Activated T-helper 1 cell treated with anti-CD3 and anti-CD28 coated beads, Interleukin-12 subunit alpha, Interleukin-12 subunit beta, Interleukin-2, Interleukin-4 antibody, amounts not matched to agents 30 ng/mL and 10 ng/mL and 1 ng/mL, durations not matched to agents 14 hours and 24 hours and 36 hours (primary cell): ENCODE measurements around the gene AP1B1. TPM values are rescaled to one million over a fixed set of nuclear protein-coding genes. Genes with fewer than 3 reads are reported as not detected.
"Not testable (repeated sequence)": the region's sequence is repeated elsewhere in the genome, so short reads cannot be mapped to it uniquely, and the experiment has no call there.

Source experiments
- DNase-seq: peaks from one replicate; pipeline ENCODE4 v3.0.0; 2021; ENCODE audit warnings: low spot score
- H3K27ac Mint-ChIP-seq: one replicate; pipeline ENCODE4 v1.8.0; 2021; ENCODE audit warnings: mild to moderate bottlenecking, mixed read lengths
- H3K27me3 Mint-ChIP-seq: one replicate; pipeline ENCODE4 v1.8.0; 2022; ENCODE audit warnings: mild to moderate bottlenecking, moderate library complexity, mixed read lengths; ENCODE audit not compliant: insufficient read depth
- H3K36me3 Mint-ChIP-seq: one replicate; pipeline ENCODE4 v1.8.0; 2021; ENCODE audit warnings: low read depth, mixed read lengths
- H3K4me1 Mint-ChIP-seq: one replicate; pipeline ENCODE4 v1.8.0; 2021; ENCODE audit warnings: low read depth, mixed read lengths
- H3K4me3 Mint-ChIP-seq: one replicate; pipeline ENCODE4 v1.8.0; 2021; ENCODE audit warnings: mild to moderate bottlenecking, moderate library complexity, mixed read lengths
- H3K9me3 Mint-ChIP-seq: one replicate; pipeline ENCODE4 v1.8.0; 2021; ENCODE audit warnings: mixed read lengths
- intact Hi-C: fragments of 100-400 bp; cut with micrococcal nuclease; formaldehyde crosslinking; loops from one replicate; pipeline ENCODE4 v1.15.1; 2024
- total RNA-seq: library from RNA; stranded (reverse); gene quantifications from 2 replicates; pipeline ENCODE4 v1.2.3, GENCODE V29; 2022

Gene AP1B1
- total RNA-seq, 1 donor from 2014 or later = 84.0 TPM

DNA sequence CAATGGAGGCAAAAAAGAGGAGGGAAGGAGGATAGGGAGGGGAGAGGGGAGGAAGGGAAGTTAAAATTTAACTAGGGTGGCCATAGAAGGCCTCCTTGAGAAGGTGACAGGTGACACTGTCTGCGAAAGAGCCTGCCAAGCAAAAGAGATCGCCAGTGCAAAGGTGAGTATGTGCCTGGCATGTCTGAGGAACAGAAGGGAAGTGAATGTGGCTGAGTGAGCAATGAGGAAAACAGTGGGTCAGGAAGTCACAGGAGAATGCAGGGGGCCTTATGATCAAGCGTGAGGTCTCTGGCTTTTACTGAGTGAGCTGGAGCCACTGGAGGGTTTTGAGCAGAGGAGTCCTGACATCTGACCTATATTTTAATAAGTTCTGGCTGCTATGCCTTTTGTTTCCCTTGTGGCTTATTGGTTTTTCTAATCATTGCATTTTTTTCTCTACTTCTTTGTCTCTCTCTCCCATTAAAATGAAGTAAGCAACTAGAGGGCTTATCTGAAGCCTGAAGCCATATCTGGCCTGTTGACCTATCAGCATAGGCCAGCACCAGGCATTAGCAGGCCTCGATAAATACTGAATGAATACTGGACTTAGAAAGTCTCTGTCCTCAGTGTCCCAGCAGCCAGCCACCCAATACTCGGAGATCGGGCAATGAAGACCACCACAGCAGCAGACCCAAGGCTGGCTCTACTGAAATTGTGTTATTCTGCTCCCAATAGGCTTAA lies 5.6 kb downstream of the AP1B1 start:
- DNase-seq = no peak
- H3K27ac Mint-ChIP-seq = peak overlapping the region; percentile 41
- no peaks in the 10 kb centered on the region for H3K27me3 Mint-ChIP-seq
- H3K9me3 Mint-ChIP-seq = no peaks in the 10 kb centered on the region
- H3K4me3 Mint-ChIP-seq = no peak overlapping the region
- intact Hi-C loops = no loop called here
- H3K4me1 Mint-ChIP-seq = peaks cover 57% of the 10 kb centered on the region
- H3K36me3 Mint-ChIP-seq = peaks cover 27% of the 10 kb centered on the region

DNA sequence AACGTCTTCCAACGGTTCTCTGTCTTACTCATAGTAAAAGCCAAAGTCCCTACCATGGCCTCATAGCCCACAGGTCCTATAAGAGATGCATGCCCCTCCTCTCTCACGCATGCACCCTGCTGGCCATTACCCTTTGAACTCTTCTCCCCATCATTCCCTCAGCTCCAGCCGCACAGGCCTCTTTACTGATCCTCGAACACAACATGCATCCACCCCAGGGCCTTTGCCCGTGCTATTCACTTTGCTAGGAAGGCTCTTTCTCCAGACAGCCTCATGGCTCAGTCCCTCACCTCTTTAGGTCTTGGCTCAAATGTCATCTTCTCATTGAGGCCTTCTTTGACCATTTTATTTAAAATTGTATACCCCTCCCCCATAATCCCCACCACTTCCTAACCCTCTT lies 7.5 kb downstream of the AP1B1 start:
- no peak overlapping the region for H3K4me3 Mint-ChIP-seq
- H3K4me1 Mint-ChIP-seq = peaks cover 49% of the 10 kb centered on the region
- no peak for DNase-seq
- H3K27ac Mint-ChIP-seq = no peak overlapping the region
- no peaks in the 10 kb centered on the region for H3K9me3 Mint-ChIP-seq
- intact Hi-C loops = no loop called here
- H3K27me3 Mint-ChIP-seq = no peaks in the 10 kb centered on the region
- H3K36me3 Mint-ChIP-seq = peaks cover 30% of the 10 kb centered on the region

DNA sequence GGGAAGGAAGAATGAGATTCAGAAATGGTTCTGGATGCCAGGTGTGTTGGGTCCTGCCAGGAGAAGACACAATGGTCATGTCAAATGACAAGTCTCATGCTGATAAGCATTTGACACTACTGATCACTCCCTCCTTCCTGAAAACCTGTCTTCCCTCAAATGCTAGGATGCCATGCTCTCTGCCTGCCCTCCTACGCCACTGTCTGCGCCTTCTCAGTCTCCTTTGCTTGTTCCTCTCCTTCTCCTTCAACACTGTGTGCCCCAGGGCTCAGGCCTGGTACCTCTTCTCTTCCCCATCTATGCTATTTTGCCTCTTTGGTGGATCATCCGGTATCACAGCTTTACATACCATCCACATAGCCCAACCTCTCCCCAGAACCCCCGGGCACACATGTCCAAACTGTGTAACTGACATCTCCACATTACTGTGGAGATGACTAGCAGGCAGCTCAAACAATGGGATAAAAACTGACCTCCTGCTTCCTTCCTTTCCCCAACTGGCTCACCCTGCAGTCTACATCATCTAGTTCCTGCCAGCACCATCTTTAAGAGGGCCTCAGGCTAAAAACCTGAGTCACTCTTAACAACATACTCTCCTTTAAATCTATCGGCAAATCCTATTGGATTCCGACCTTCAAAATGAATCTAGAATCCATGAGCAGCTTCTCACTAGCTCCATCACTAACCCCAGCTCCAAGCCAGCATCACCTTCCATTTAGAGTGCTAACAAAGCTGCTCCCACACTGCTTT lies 8.2 kb downstream of the AP1B1 start:
- intact Hi-C loops = no loop called here

DNA sequence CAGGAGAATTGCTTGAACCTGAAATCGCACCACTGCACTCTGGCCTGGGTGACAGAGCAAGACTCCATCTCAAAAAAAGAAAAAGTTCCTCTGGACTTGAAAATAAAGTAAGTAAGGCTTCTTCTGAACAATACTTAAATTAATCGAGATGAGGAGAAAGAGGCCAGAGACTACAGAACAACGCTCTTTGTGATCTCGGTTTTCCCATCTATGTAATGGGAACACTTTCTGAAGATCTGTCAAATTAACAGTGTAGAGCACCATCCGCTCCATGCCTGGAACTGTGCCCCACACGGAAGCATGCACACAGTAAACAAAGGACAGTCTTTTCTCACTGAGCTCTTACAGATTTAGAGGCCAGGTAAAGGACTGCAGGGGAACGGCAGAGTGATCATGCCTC lies 9.1 kb downstream of the AP1B1 start:
- H3K36me3 Mint-ChIP-seq = peaks cover 32% of the 10 kb centered on the region
- H3K27me3 Mint-ChIP-seq = no peaks in the 10 kb centered on the region
- H3K9me3 Mint-ChIP-seq = no peaks in the 10 kb centered on the region
- intact Hi-C loops = no loop called here
- no peak overlapping the region for H3K27ac Mint-ChIP-seq
- no peak overlapping the region for H3K4me3 Mint-ChIP-seq
- no peak for DNase-seq
- H3K4me1 Mint-ChIP-seq = peaks cover 44% of the 10 kb centered on the region

More for the DNA sequence above, 8.2 kb downstream of the AP1B1 start:
- H3K27ac Mint-ChIP-seq = no peak overlapping the region
- H3K4me3 Mint-ChIP-seq = no peak overlapping the region
- no peak for DNase-seq
- H3K9me3 Mint-ChIP-seq = no peaks in the 10 kb centered on the region
- H3K27me3 Mint-ChIP-seq = no peaks in the 10 kb centered on the region
- H3K4me1 Mint-ChIP-seq = peaks cover 49% of the 10 kb centered on the region
- H3K36me3 Mint-ChIP-seq = peaks cover 31% of the 10 kb centered on the region

DNA sequence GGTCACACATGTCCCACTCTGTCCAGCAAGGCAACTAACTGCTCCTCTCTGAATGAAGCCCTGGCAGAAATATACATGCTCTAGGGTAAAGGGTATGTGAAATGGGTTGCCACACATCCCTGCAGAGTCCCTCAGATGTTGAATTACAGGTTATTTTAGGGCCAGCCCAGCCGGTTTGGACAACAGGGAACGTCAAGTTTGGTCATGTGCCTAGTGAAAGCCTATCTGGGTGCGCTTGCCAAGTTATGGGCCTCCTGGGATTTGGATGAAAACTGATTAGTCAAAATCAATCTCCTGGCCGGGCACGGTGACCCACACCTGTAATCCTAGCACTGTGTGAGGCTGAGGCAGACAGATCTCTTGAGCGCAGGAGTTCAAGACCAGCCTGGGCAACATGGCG lies 10.4 kb downstream of the AP1B1 start:
- Mint-ChIP-seq H3K36me3 (peaks cover 31% of the 10 kb centered on the region), H3K27me3 (no peaks in the 10 kb centered on the region), H3K4me3 (no peak overlapping the region), H3K27ac (no peak overlapping the region), H3K9me3 (no peaks in the 10 kb centered on the region), H3K4me1 (peaks cover 42% of the 10 kb centered on the region)
- no peak for DNase-seq
- intact Hi-C loops = no loop called here

DNA sequence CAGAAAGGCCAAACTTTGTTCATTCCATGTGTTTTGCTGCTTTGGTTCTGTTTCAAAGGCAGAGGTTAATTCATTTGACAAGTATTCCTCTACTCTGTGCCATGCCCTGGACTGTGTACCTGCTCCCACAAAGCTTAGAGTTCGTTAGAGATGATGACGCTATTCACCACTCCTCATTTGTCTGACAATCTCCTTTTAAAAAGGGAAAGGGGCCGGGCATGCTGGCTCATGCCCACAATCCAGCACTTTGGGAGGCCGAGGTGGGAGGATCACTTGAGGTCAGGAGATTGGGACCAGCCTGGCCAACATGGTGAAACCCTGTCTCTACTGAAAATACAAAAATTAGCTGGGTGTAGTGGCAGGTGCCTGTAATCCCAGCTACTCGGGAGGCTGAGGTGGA lies 11.7 kb downstream of the AP1B1 start:
- H3K27me3 Mint-ChIP-seq, DNase-seq, H3K4me3 Mint-ChIP-seq, H3K27ac Mint-ChIP-seq, intact Hi-C loops, H3K9me3 Mint-ChIP-seq: not testable (repeated sequence)
- Mint-ChIP-seq H3K4me1 (peaks cover 33% of the 10 kb centered on the region), H3K36me3 (peaks cover 30% of the 10 kb centered on the region)

DNA sequence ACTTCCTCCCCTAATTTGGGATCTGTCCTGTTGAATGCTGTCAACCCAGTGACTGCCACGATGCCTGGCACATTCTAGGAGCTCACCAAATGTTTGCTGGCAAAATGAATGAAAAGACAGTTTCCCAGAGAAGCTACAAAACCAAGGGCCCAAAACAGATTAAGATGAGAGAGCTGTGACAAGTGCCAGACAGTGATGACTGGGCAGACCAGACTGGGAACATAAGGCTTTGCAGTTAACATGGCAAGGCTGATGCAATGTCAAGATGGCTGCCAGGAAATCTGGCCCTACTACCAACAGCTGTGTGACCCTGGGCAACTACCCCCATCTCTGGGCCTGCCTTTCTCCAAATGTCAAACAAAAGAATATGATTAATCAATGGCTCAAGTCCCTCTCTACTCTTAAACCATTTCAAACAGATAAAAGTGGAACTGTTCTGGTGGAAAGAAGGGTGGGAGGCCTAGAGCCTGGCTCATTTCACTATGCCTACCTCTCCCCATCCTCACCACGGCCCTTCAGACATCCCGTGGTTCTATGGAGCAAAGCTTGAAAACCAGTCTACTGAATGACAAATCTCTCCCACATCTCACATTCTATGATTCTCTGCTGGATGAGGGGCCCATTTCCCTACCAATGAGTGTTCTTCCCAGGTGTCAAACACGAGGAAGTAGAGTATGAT lies 12.8 kb downstream of the AP1B1 start:
- Mint-ChIP-seq H3K4me3 (no peak overlapping the region), H3K4me1 (peaks cover 34% of the 10 kb centered on the region), H3K27me3 (no peaks in the 10 kb centered on the region), H3K9me3 (no peaks in the 10 kb centered on the region), H3K36me3 (peaks cover 30% of the 10 kb centered on the region), H3K27ac (peak overlapping the region; percentile 79)
- no peak for DNase-seq
- intact Hi-C loops = no loop called here

DNA sequence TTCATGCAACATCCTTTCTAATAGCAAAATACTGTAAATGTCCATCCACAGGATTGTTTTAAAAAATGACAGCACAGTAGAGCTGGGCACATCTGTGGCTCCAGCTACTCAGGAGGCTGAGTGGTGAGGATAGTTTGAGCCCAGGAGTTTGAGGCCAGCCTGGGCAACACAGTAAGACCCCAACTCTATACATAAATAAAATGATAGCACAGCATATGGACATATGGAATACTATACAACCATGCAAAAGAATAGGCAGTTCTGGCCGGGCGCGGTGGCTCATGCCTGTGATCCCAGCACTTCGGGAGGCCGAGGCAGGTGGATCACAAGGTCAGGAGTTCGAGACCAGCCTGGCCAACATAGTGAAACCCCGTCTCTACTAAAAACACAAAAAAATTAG lies 13.6 kb downstream of the AP1B1 start:
- intact Hi-C loops, DNase-seq, H3K9me3 Mint-ChIP-seq, H3K27me3 Mint-ChIP-seq, H3K4me3 Mint-ChIP-seq, H3K27ac Mint-ChIP-seq: not testable (repeated sequence)
- H3K36me3 Mint-ChIP-seq = peaks cover 25% of the 10 kb centered on the region
- peaks cover 28% of the 10 kb centered on the region for H3K4me1 Mint-ChIP-seq

DNA sequence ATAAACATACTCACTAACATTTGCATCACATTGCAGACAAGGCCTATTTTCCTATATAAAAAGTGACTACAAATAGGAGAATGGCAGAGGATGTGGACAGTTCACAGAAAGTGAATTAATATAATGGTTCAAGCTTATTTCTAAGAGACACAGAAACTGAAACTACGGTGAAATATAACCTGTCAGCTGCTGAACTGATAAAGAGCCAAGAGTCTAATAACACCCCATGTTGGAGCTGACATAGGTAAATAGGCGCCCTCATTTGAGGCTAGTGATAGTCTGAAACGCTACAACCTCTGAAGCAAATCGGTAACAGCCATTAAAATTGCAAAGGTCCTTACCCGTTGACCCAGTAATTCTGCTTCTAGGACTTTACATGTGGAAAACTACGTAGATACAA lies 14.0 kb downstream of the AP1B1 start:
- no peak overlapping the region for H3K27ac Mint-ChIP-seq
- peaks cover 23% of the 10 kb centered on the region for H3K36me3 Mint-ChIP-seq
- no peak for DNase-seq
- H3K4me3 Mint-ChIP-seq = no peak overlapping the region
- intact Hi-C loops = no loop called here
- H3K4me1 Mint-ChIP-seq = peaks cover 26% of the 10 kb centered on the region
- no peaks in the 10 kb centered on the region for H3K9me3 Mint-ChIP-seq
- H3K27me3 Mint-ChIP-seq = no peaks in the 10 kb centered on the region

DNA sequence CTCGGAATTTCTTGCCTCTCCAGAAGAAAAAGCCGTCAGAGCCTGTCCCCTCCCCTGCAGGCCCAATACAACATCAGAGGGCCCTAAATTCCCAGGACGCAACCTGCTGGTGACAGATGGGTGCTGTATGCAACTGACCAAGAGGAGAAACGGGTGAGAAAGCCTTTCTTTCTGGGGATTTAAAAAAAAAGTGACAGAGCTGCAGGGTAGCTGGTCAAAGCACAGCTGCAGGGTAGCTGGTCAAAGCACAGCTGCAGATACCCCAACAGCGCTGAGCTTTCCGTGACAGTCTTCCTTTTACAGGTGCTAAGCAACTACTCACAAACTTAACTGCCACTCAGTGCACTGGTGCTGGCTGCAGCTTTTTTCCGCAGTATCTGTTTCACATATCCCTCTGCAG lies 17.8 kb downstream of the AP1B1 start:
- Mint-ChIP-seq H3K4me1 (peaks cover 18% of the 10 kb centered on the region), H3K4me3 (no peak overlapping the region), H3K36me3 (peaks cover 16% of the 10 kb centered on the region), H3K27ac (no peak overlapping the region), H3K27me3 (no peaks in the 10 kb centered on the region), H3K9me3 (no peaks in the 10 kb centered on the region)
- DNase-seq = no peak
- intact Hi-C loops = no loop called here

DNA sequence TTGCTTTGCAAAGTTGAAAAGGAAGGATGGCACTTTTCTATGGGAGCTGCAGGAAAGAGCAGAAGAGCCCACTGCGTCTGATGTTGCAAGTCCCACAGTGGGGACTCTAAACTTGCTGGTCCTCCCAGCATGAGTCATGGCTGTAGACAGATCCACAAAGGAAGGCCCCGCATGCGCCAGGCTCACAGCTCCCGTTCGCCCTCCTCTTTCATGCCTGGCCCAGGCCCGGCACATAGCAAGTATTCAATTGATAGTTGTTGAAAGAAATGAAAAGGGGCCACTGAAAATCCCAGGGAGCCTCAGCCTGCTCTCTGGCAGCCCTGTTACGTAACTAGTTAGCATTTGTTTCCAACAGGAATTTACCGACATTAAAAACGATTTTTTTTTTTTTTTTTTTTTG lies 18.9 kb downstream of the AP1B1 start:
- H3K4me1 Mint-ChIP-seq = peaks cover 13% of the 10 kb centered on the region
- no peak for DNase-seq
- H3K4me3 Mint-ChIP-seq = no peak overlapping the region
- H3K36me3 Mint-ChIP-seq = peaks cover 9% of the 10 kb centered on the region
- H3K27me3 Mint-ChIP-seq = no peaks in the 10 kb centered on the region
- no peak overlapping the region for H3K27ac Mint-ChIP-seq
- H3K9me3 Mint-ChIP-seq = no peaks in the 10 kb centered on the region
- intact Hi-C loops = no loop called here

DNA sequence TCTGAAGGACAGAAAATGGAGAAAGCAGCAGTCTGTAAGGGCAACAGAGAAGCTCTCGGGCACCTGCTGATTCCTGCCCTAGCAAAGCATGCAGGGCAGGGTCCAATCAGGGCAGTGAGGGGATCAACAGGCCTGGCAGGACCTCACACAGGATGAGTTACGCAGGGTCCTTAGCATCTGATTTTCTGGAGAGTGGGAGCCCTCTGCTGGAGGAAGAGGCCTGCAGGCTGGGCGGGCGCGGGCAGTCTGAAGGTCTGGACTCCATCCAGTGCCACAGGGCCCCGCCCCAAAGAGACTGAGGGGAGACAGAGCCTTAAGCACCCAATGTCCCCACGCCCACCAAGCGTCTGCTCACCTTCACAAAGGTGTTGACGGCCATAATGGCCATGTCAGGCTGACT lies 28.9 kb downstream of the AP1B1 start:
- Mint-ChIP-seq H3K27ac (no peak overlapping the region), H3K27me3 (no peaks in the 10 kb centered on the region), H3K36me3 (peaks cover 27% of the 10 kb centered on the region), H3K4me3 (no peak overlapping the region), H3K9me3 (no peaks in the 10 kb centered on the region), H3K4me1 (no peaks in the 10 kb centered on the region)
- intact Hi-C loops = no loop called here
- no peak for DNase-seq

DNA sequence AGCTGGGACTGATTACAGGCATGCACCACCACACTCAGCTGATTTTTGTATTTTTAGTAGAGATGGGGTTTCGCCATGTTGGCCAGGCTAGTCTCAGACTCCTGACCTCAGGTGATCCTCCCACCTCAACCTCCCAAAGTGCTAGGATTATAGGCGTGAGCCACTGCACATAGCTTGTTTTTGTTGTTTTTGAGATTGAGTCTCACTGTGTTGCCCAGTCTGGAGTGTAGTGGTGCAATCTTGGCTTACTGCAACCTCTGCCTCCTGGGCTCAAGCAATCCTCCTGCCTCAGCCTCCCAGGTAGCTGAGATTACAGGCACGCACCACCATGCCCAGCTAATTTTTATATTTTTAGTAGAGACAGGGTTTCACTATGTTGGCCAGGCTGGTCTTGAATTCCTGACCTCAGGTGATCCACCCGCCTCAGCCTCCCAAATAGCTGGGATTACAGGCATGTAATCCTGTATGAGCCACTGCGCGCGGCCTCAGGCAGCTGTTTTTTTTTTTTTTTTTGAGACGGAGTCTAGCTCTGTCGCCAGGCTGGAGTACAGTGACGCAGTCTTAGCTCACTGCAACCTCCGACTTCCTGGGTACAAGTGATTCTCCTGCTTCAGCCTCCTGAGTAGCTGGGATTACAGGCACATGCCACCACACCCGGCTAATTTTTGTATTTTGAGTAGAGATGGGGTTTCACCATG lies 31.0 kb downstream of the AP1B1 start:
- intact Hi-C loops, H3K4me3 Mint-ChIP-seq, H3K27ac Mint-ChIP-seq, DNase-seq, H3K4me1 Mint-ChIP-seq, H3K9me3 Mint-ChIP-seq, H3K27me3 Mint-ChIP-seq: not testable (repeated sequence)
- peaks cover 31% of the 10 kb centered on the region for H3K36me3 Mint-ChIP-seq
